GM12892 (cell line): Measurements from ENCODE around the gene SMO.
A peak's percentile ranks its signal among the peaks of the same experiment; 100 is the strongest.
"Not testable (repeated sequence)": the region's sequence is repeated elsewhere in the genome, so short reads cannot be mapped to it uniquely, and the experiment has no call there.

Source experiments
- DNase-seq: peaks from one replicate; pipeline ENCODE4 v3.0.0; 2011; ENCODE audit not compliant: insufficient read length
- FAIRE-seq: peaks from 2 replicates; lab custom pipeline; 2011; peaks lifted over from hg19 to GRCh38; lab: Jason Lieb, UNC
- POLR2A ChIP-seq: IDR thresholded peaks from 2 replicates; pipeline ENCODE4 v1.6.1; 2011; ENCODE audit warnings: low read depth, low read length, control low read depth
- POLR2AphosphoS5 ChIP-seq: IDR thresholded peaks from 2 replicates; pipeline ENCODE4 v1.6.1; 2011; ENCODE audit warnings: low read depth, low read length, control low read depth
- TAF1 ChIP-seq: IDR thresholded peaks from 2 replicates; pipeline ENCODE4 v1.6.1; 2011; ENCODE audit warnings: low read depth, mild to moderate bottlenecking, control low read depth, low read length, borderline replicate concordance

Gene SMO

GRCh38 chr7:129244220-129244619, 55.8 kb downstream of the SMO start:
- FAIRE-seq (peak; percentile 24), DNase-seq (no peak)
- TF ChIP-seq TAF1: no peak
- no peak for TF ChIP-seq POLR2A
- TF ChIP-seq POLR2AphosphoS5: no peak

GRCh38 chr7:129245533-129245932, 57.1 kb downstream of the SMO start:
- FAIRE-seq: no peak
- no peak for TF ChIP-seq POLR2A
- TF ChIP-seq TAF1: no peak
- no peak for TF ChIP-seq POLR2AphosphoS5
- DNase-seq: no peak

GRCh38 chr7:129247087-129247486, 58.7 kb downstream of the SMO start:
- FAIRE-seq (no peak), DNase-seq (no peak)
- no peak for TF ChIP-seq POLR2AphosphoS5
- no peak for TF ChIP-seq TAF1
- no peak for TF ChIP-seq POLR2A

GRCh38 chr7:129252128-129252527, 63.7 kb downstream of the SMO start:
- FAIRE-seq (no peak), DNase-seq (no peak)
- TF ChIP-seq POLR2AphosphoS5 (no peak), TAF1 (no peak), POLR2A (no peak)

- not testable (repeated sequence) for FAIRE-seq, DNase-seq
These were observed 64.2 kb downstream of the SMO start for GRCh38 chr7:129252603-129253002.

DNA sequence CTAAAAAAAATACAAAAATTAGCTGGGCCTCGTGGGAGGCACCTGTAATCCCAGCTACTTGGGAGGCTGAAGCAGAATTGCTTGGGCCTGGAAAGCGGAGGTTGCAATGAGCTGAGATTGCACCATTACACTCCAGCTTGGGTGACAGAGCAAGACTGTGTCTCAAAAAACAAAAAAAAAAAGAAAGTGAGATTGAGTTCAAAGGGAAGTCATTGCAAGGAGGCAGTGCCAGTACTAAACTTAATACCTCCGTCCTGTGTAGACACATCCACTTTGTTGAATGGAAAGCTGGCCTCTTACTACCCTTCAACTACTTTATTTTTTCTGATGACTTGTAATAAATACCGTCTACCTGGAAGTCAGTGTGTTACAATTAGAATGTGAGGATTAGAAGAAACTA, 67.4 kb downstream of the SMO start:
- TF ChIP-seq POLR2A (no peak), TAF1 (no peak), POLR2AphosphoS5 (no peak)
- FAIRE-seq (no peak), DNase-seq (no peak)

GRCh38 chr7:129256221-129256620, 67.8 kb downstream of the SMO start:
- TF ChIP-seq POLR2A (no peak), TAF1 (no peak), POLR2AphosphoS5 (no peak)
- DNase-seq: no peak
- FAIRE-seq: no peak

GRCh38 chr7:129257168-129257567, 68.7 kb downstream of the SMO start:
- TF ChIP-seq POLR2AphosphoS5 (no peak), POLR2A (no peak), TAF1 (no peak)
- FAIRE-seq: no peak
- DNase-seq: no peak

- DNase-seq: no peak
- no peak for FAIRE-seq
These were observed 70.4 kb downstream of the SMO start for GRCh38 chr7:129258649-129259389.

GRCh38 chr7:129262324-129262723, 73.9 kb downstream of the SMO start:
- no peak for DNase-seq
- FAIRE-seq: peak; percentile 24
- TF ChIP-seq POLR2A: no peak
- TF ChIP-seq TAF1: no peak
- TF ChIP-seq POLR2AphosphoS5: no peak

More at GRCh38 chr7:129258649-129259389, 70.4 kb downstream of the SMO start:
- TF ChIP-seq POLR2AphosphoS5 (no peak), TAF1 (no peak), POLR2A (no peak)
